ENCODE results near the gene CCR6. TPM values are rescaled to one million over a fixed set of nuclear protein-coding genes. Genes with fewer than 3 reads are reported as not detected.

The CCR6 gene
- total and polyA plus RNA-seq, 2 of the 8 experiments (the other 6 are each of a cell fraction or from before 2014, with no cell fraction given), result 0.06 TPM; not detected in 1

- H2BK5ac ChIP-seq (ENCODE audit: low read depth, low read length), result no peak overlapping the region; the same call in 1 of the 2 replicates
- H2BK120ac ChIP-seq (replicated peaks; ENCODE audit: low read depth, low read length), result no peak overlapping the region
- H3K27ac ChIP-seq (ENCODE audit: low read depth, low read length), result no peak overlapping the region
- H3K9ac ChIP-seq (replicated peaks in 1 of 4; ENCODE audit: extremely low read depth in 1 of 4, low read depth in 3 of 4, low read length in 3 of 4), result no peak overlapping the region
- no peak overlapping the region for H3K4ac ChIP-seq (replicated peaks; ENCODE audit: insufficient read length, low read depth, low read length)
- no peak overlapping the region for H3K4me2 ChIP-seq (ENCODE audit: insufficient read depth in 1 of 2, low read depth in 2 of 2, low read length in 2 of 2)
- H2AK5ac ChIP-seq (ENCODE audit: low read depth, low read length), result no peak overlapping the region
- H3K36me3 ChIP-seq (ENCODE audit: control insufficient read depth in 2 of 4, insufficient read depth in 4 of 4, low read length in 3 of 4), result no peaks in the 10 kb centered on the region
- H3K9me3 ChIP-seq (ENCODE audit: insufficient read depth in 2 of 2, low read depth in 1 of 2, low read length in 1 of 2), result no peaks in the 10 kb centered on the region
- H3K4me3 ChIP-seq (ENCODE audit: extremely low read depth in 1 of 4, insufficient read depth in 2 of 4, low read depth in 3 of 4, low read length in 4 of 4), result no peak overlapping the region
- H3K79me2 ChIP-seq (ENCODE audit: control insufficient read depth in 1 of 2, insufficient read depth in 2 of 2, low read length in 2 of 2), result no peaks in the 10 kb centered on the region
- H2BK15ac ChIP-seq (ENCODE audit: low read length), result peak overlapping the region; percentile 5; the same call in 1 of the 2 replicates
- H4K91ac ChIP-seq (replicated peaks; ENCODE audit: insufficient read length, low read length), result no peak overlapping the region
- H3K27me3 ChIP-seq (replicated peaks in 1 of 4; ENCODE audit: control insufficient read depth in 3 of 4, extremely low read depth in 1 of 4, insufficient read depth in 3 of 4, low read length in 3 of 4), result no peaks in the 10 kb centered on the region
- POLR2A ChIA-PET (ENCODE audit: partially characterized antibody), result interaction anchor here (0.8 kb wide), 1 partner anchor 11 kb away, joined by 3 read pairs; no protein-coding TSS in a partner anchor
- no peak overlapping the region for H3K18ac ChIP-seq (ENCODE audit: extremely low read depth, low read length)
- no peak overlapping the region for H3K23ac ChIP-seq (ENCODE audit: insufficient read length)
- no peaks in the 10 kb centered on the region for H4K20me1 ChIP-seq (replicated peaks in 1 of 2; ENCODE audit: control insufficient read depth in 1 of 2, insufficient read depth in 2 of 2, low read length in 2 of 2)
- no peak overlapping the region for H2BK20ac ChIP-seq (ENCODE audit: low read length)
- H2BK12ac ChIP-seq (ENCODE audit: low read depth, low read length), result no peak overlapping the region
- CTCF ChIA-PET (ENCODE audit: partially characterized antibody), result interaction anchor here (1.3 kb wide), 1 partner anchor 360 kb away, joined by 5 read pairs; no protein-coding TSS in a partner anchor
- H3K23me2 ChIP-seq (ENCODE audit: low read depth, low read length), result no peaks in the 10 kb centered on the region; the same call in 1 of the 2 replicates
- 91% methylated on average over 23 of the region's 23 CpGs; no CpG with 5 or more reads in 1 of the 2 experiments for WGBS, 2 experiments (ENCODE audit: extremely low coverage in 1 of 2, insufficient coverage in 1 of 2, insufficient read length in 1 of 2, insufficient replicate concordance in 2 of 2, low coverage in 1 of 2, low lambda C conversion rate in 2 of 2, missing lambda C conversion rate in 1 of 2)
- no peak overlapping the region for H3K14ac ChIP-seq (ENCODE audit: insufficient read length)
- no peak overlapping the region for H4K5ac ChIP-seq (ENCODE audit: insufficient read length, low read depth, low read length)
- H3K56ac ChIP-seq (replicated peaks; ENCODE audit: insufficient read length, low read depth, low read length), result no peak overlapping the region
- H3K79me1 ChIP-seq (ENCODE audit: low read depth, low read length), result no peaks in the 10 kb centered on the region
- FAIRE-seq (no peak), DNase-seq (ENCODE audit: low read depth in 1 of 2, low spot score in 2 of 2) (no peak)
- H4K8ac ChIP-seq (ENCODE audit: extremely low read depth, insufficient read depth, low read length), result no peak overlapping the region
- H3K4me1 ChIP-seq (replicated peaks in 1 of 4; ENCODE audit: control insufficient read depth in 3 of 4, insufficient read depth in 4 of 4, low read length in 3 of 4), result 0 out of 7 replicates have a peak, but pooled peaks cover 0 to 3% (median 0%) of the 10 kb centered on the region in 4 experiments
- no peak overlapping the region for H2AFZ ChIP-seq (ENCODE audit: low read length)
- no peak for TF ChIP-seq ATF3 (IDR thresholded peaks at IDR 0.05; ENCODE audit: insufficient read depth, low read depth, low read length)
- no peak for TF ChIP-seq ZNF274 (IDR thresholded peaks at IDR 0.05; ENCODE audit: borderline replicate concordance, extremely low read depth, low read length)
- no peak for TF ChIP-seq NRF1 (IDR thresholded peaks at IDR 0.05; ENCODE audit: low read depth, low read length)
- no peak for TF ChIP-seq TBP (IDR thresholded peaks at IDR 0.05; ENCODE audit: low read depth, low read length)
- TF ChIP-seq EP300 (IDR thresholded peaks at IDR 0.05; ENCODE audit: borderline replicate concordance in 1 of 2, low read depth in 2 of 2, low read length in 2 of 2), result no peak
- TF ChIP-seq POLR2A (IDR thresholded peaks at IDR 0.05; ENCODE audit: control extremely low read depth in 1 of 2, low read depth in 2 of 2, low read length in 2 of 2), result no peak
- no peak for TF ChIP-seq SIX5 (IDR thresholded peaks at IDR 0.05; ENCODE audit: low read depth, low read length)
- TF ChIP-seq BACH1 (IDR thresholded peaks at IDR 0.05; ENCODE audit: low read length), result no peak
- TF ChIP-seq POLR2AphosphoS5 (IDR thresholded peaks at IDR 0.05; ENCODE audit: low read depth, low read length), result no peak
- TF ChIP-seq CHD2 (IDR thresholded peaks at IDR 0.05; ENCODE audit: low read length), result no peak
- TF ChIP-seq RXRA (IDR thresholded peaks at IDR 0.05; ENCODE audit: insufficient read depth, low read depth, low read length), result no peak
- no peak for TF ChIP-seq ASH2L (IDR thresholded peaks at IDR 0.05; ENCODE audit: low read length)
These were observed 11.8 kb downstream of the CCR6 start for GRCh38 chr6:167134448-167135328.

All from H1 (cell line).